Prostate gland (tissue), 2 donors: ENCODE data around the gene ARFGAP2.

ENCODE experiments used
- POLR2A ChIP-seq: fragments of 450-650 bp; IDR thresholded peaks from one replicate; pipeline ENCODE4 v1.6.1; 2016; ENCODE audit warnings: antibody characterized with exemption, mild to moderate bottlenecking
- TF ChIP-seq, protein P1 (sequence below), 4 experiments: fragments of 200-600 bp in 2 of 4; fragments of 450-650 bp in 2 of 4; sonication (generic) in 2 of 4; IDR thresholded peaks; 1 replicate in 3 of 4; 2 replicates in 1 of 4; pipeline ENCODE4 v1.5.1; 2016 to 2019; ENCODE audit warnings: antibody characterized with exemption in 4 of 4, mild to moderate bottlenecking in 2 of 4, moderate library complexity in 2 of 4

- TF ChIP-seq, protein P1, sequence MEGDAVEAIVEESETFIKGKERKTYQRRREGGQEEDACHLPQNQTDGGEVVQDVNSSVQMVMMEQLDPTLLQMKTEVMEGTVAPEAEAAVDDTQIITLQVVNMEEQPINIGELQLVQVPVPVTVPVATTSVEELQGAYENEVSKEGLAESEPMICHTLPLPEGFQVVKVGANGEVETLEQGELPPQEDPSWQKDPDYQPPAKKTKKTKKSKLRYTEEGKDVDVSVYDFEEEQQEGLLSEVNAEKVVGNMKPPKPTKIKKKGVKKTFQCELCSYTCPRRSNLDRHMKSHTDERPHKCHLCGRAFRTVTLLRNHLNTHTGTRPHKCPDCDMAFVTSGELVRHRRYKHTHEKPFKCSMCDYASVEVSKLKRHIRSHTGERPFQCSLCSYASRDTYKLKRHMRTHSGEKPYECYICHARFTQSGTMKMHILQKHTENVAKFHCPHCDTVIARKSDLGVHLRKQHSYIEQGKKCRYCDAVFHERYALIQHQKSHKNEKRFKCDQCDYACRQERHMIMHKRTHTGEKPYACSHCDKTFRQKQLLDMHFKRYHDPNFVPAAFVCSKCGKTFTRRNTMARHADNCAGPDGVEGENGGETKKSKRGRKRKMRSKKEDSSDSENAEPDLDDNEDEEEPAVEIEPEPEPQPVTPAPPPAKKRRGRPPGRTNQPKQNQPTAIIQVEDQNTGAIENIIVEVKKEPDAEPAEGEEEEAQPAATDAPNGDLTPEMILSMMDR (IDR thresholded peaks at IDR 0.05): no peak
- no peak for TF ChIP-seq POLR2A
Observed at GRCh38 chr11:47192111-47192510, 15.4 kb upstream of the ARFGAP2 start.
